ENCODE measurements around the gene MBOAT2. TPM values are rescaled to one million over a fixed set of nuclear protein-coding genes. Genes with fewer than 3 reads are reported as not detected.
A peak's percentile ranks its signal among the peaks of the same experiment; 100 is the strongest.
"Not testable (repeated sequence)": the region's sequence is repeated elsewhere in the genome, so short reads cannot be mapped to it uniquely, and the experiment has no call there.

The MBOAT2 gene
- total RNA-seq, 1 donor = 25.0 TPM

- no peak for DNase-seq (ENCODE audit: low read depth in 2 of 3, low spot score in 2 of 3)
These were observed 10.1 kb downstream of the MBOAT2 start for GRCh38 chr2:8993196-8993901.

DNA sequence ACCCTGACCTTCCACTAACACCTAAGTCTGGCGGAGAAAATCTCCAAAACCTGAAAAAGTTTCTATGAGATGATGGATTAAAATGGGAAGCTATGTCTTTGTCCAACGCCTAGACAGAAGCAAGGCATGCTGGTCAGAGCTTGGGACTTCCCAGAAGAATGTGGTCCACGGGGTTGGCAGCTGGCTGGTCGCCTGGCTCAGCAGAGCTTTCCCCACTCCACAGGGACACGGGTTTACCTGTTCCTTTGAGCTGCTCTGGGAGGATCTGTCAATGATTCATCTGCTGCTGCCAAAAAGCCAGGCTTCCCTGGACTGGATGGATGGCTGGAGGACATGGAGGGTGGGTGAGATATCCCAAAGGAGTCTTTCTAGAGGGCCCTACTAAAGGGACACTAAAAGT, 10.8 kb downstream of the MBOAT2 start:
- no peak for DNase-seq (ENCODE audit: low read depth in 2 of 3, low spot score in 2 of 3)

DNA sequence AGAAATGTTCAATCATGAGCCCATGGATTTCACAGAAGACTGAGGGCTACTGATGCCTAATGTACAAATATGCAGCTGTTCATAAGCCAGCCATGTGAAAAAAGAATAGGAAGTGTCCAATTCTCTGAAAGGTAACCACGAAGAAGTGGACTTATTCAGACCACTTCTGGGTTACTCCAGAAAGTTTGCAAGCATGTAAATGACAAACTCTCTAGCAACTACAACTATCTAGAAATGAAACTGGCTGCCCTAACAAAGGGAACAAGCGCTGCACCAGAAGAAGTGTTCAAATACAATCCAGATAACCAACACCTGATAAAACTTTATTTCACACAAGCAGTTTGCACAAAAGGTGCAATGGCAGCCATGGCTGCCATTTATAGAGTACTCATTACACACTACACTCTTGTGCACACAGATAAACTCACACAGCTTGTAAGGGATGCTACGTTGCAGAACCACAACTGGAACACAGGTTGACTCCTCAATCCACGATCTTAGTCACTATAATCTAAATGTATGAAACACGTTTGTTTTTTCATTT, 13.9 kb downstream of the MBOAT2 start:
- DNase-seq (ENCODE audit: low read depth in 2 of 3, low spot score in 2 of 3) = no peak

DNA sequence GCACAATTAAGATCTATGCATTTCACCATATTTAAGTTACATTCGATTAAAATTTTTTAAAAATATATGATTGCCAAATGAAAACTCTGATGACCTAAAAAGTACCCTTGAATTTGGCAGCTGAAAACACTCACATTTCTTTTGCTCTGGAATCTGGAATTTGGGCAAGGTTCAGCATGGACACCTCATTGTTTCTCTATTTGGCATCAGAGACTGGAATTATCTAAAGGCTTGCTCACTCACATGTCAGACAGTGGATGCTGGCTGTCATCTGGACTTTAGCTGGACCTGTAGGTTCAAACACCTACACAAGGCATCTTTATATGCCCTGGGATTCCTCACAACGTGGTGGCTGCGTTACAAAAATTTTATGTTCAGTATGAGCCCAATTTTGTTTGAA, 16.1 kb downstream of the MBOAT2 start:
- DNase-seq (ENCODE audit: low read depth in 2 of 3, low spot score in 2 of 3) = no peak

- peak in 1 of 3 donors; percentile 33 for DNase-seq (ENCODE audit: low read depth in 2 of 3, low spot score in 2 of 3)
These were observed 17.0 kb downstream of the MBOAT2 start for GRCh38 chr2:8986327-8986976.

DNA sequence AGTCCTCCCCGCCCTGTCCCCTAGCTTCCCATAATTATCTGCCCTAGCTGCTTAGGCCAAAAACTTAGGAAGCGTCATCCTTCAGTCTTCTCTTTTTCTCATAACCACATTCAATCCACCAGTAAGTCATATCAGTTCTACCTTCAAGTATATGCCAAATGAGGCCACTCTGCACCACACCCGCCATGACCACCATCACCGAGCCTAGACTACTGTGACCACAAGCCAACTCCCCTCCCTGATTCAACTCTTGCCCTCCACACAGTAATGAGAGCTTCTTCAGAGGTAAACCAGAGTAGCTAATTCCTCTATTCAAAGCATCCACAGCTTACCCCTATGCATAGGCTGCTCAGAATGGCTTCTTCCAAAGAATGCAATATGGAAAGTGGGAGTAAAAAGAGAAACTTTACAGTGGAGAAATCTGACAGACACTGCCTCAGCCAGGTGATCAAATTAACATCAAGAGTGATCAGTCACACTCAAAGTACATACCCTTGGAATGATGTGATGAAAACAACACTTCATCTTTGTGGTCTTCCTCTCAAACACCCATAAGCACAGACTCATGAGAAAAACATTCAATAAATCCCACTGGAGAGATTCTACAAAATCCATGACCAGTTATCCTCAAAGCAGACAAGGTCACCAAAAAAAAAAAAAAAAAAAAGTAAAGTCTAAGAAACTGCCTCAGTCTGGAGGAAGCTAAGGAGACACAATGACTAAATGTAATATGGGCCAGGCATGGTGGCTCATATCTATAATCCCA, 17.7 kb downstream of the MBOAT2 start:
- DNase-seq (ENCODE audit: low read depth in 2 of 3, low spot score in 2 of 3) = no peak

- peak in 1 of 3 donors; percentile 41 for DNase-seq (ENCODE audit: low read depth in 2 of 3, low spot score in 2 of 3)
These were observed 18.6 kb downstream of the MBOAT2 start for GRCh38 chr2:8984855-8985254.

DNA sequence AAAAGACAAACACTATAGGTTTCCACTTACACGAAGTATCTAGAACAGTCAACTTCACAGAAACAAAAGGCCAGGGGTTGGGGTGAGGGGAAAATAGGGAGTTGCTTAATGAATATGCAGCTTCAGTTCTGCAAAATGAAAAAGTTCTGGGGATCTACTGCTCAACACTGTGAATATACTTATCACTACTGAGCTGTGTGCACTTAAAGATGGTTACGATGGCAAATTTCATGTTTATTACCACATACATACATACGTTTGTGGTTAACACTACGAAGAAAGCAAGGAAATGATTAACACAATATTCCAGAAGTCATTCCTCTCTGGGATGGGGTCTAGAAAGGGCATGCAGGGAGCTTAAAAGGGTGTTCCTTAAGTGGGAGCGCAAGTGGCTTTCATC, 19.3 kb downstream of the MBOAT2 start:
- DNase-seq (ENCODE audit: low read depth in 2 of 3, low spot score in 2 of 3) = no peak

GRCh38 chr2:8983571-8983970, 19.9 kb downstream of the MBOAT2 start:
- DNase-seq (ENCODE audit: low read depth in 2 of 3, low spot score in 2 of 3) = no peak

DNA sequence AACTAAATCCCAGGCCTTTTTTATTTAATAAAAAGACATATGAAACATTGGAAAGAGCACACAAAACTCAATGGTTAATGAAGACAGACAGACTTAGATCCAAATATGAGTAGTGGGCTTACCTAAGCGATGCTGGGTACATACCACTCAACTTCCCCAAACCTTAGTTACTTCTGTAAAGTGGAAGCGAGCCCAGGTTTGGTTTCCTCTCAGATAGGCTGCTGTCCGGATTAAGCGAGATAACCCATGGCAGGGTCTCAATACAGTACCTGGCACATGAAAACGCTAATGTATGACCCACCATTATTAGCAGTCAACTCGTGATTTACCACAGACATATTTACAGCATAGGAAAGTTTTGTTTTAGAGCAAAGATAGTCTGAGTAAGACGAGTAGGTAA, 21.6 kb downstream of the MBOAT2 start:
- DNase-seq (ENCODE audit: low read depth in 2 of 3, low spot score in 2 of 3) = peak in 1 of 3 donors; percentile 47

DNA sequence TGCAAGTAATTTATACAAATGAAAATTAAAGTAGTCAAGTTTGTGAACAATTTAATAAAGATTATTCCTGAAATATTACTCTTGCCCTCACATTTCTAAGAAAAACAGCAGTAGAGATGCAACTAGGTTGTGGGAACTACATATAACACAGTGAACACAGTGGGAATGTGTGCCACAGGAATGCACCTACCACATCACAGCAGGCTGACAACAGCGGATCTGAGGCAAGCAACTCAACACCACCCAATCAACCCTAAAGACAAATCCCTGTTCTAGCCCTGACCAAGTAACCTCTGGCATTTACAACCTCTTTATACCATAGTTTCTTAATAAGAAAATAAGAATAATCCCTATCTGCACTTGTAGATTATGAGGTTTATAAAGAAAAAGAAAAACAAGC, 23.4 kb downstream of the MBOAT2 start:
- no peak for DNase-seq (ENCODE audit: low read depth in 2 of 3, low spot score in 2 of 3)

GRCh38 chr2:8977758-8978157, 25.7 kb downstream of the MBOAT2 start:
- DNase-seq (ENCODE audit: low read depth in 2 of 3, low spot score in 2 of 3) = no peak

DNA sequence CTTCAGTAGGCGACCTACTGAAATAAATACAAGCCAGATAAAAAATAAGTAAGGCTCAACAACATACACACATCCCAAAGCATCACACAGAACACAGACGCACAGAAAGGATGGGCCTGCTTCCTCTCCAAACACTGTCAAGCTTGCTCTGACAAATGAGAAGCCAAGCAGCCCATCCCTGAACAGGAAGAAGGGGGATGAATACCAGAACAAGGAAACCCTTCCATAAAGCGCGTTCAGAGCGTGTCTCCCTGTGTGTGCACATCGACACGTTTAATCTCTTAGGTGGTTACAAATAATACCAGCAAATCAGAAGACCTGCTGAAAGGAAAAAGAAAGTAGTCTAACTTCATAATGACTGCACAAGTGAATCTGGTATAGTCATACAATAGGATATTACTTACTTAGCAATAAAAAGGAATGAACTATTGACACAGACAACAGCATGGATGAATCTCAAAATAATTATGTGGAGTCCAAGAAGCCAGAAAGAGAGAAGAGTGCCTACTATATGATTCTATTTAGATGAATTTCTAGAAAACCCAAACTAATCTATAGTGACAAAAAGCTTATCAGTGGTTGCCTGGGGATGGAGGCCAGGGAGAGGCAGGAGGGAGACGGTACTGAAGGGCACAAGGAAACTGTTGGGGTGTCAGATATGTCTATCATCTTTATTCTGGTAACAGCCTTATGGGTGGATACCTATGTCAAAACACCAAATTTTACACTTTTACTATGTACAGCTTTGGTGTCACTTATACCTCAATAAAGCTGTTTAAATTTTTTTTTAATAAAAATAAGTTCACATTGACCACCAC, 26.8 kb downstream of the MBOAT2 start:
- no peak for DNase-seq (ENCODE audit: low read depth in 2 of 3, low spot score in 2 of 3)

DNA sequence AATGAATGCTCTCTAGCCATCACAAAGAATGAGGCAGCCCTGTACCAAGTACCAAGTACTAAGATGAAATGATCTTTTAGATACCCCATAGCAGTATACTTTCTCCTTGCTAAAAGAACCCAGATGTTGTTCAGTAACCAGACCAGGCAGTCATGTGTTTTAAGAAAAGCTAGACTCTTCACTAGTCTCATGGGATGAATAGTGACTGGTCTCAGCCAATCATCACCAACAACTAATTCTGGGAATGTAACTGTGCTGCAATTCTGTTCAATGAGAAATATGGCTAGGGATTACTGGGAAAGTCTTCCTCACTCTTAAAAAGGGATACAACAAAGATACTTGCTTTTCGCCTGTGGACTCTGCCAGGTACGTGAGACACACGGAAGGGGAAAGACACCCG, 29.5 kb downstream of the MBOAT2 start:
- DNase-seq (ENCODE audit: low read depth in 2 of 3, low spot score in 2 of 3) = no peak

- DNase-seq (ENCODE audit: low read depth in 2 of 3, low spot score in 2 of 3) = not testable (repeated sequence)
These were observed 30.5 kb downstream of the MBOAT2 start for GRCh38 chr2:8973017-8973416.

GRCh38 chr2:8972535-8972934, 30.9 kb downstream of the MBOAT2 start:
- DNase-seq (ENCODE audit: low read depth in 2 of 3, low spot score in 2 of 3) = not testable (repeated sequence)

DNA sequence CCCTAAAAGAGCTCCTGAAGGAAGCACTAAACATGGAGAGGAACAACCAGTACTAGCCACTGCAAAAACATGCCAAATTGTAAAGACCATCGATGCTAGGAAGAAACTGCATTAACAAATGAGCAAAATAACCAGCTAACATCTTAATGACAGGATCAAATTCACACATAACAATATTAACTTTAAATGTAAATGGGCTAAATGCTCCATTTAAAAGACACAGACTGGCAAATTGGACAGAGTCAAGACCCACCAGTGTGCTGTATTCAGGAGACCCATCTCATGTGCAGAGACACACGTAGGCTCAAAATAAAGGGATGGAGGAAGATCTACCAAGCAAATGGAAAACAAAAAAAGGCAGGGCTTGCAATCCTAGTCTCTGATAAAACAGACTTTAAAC, 34.1 kb downstream of the MBOAT2 start:
- DNase-seq (ENCODE audit: low read depth in 2 of 3, low spot score in 2 of 3) = not testable (repeated sequence)

- no peak for DNase-seq (ENCODE audit: low read depth in 2 of 3, low spot score in 2 of 3)
These were observed 37.2 kb downstream of the MBOAT2 start for GRCh38 chr2:8966123-8966908.

GRCh38 chr2:8965216-8965969, 38.1 kb downstream of the MBOAT2 start:
- peak in 1 of 3 donors; percentile 36 for DNase-seq (ENCODE audit: low read depth in 2 of 3, low spot score in 2 of 3)
